Lung (tissue), 12 donors: ENCODE results near the gene GHR. TPM values are rescaled to one million over a fixed set of nuclear protein-coding genes. Genes with fewer than 3 reads are reported as not detected.

ENCODE experiments used
- ATAC-seq: fragments of 200-7000 bp; cut with Tn5 transposase; one replicate; pipeline ENCODE4 v1.9.1; 2020; ENCODE audit warnings: moderate number of reproducible peaks; ENCODE audit not compliant: insufficient read depth, low FRiP score
- DNase-seq, 3 donors: peaks; one replicate each; pipeline ENCODE4 v3.0.0-alpha.2; 2013 to 2017
- H3K27ac ChIP-seq, 2 donors: one replicate each; pipeline ENCODE4 v1.5.1; 2013; ENCODE audit warnings: mild to moderate bottlenecking in 2 of 2, moderate library complexity in 2 of 2, control low read depth in 1 of 2, inconsistent platforms in 1 of 2, low read depth in 1 of 2, low read length in 1 of 2
- H3K27me3 ChIP-seq, 3 donors: one replicate each; pipeline ENCODE4 v1.5.1; 2013; ENCODE audit warnings: low read length in 2 of 3; ENCODE audit not compliant: control insufficient read depth in 3 of 3, insufficient read depth in 3 of 3
- H3K36me3 ChIP-seq, 4 donors: one replicate each; pipeline ENCODE4 v1.5.1; 2013; ENCODE audit warnings: low read length in 4 of 4, mild to moderate bottlenecking in 1 of 4, moderate library complexity in 1 of 4; ENCODE audit not compliant: control insufficient read depth in 4 of 4, insufficient read depth in 4 of 4
- H3K4me1 ChIP-seq, 5 donors: one replicate each; pipeline ENCODE4 v1.5.1; 2013; ENCODE audit warnings: low read length in 5 of 5, mild to moderate bottlenecking in 2 of 5, moderate library complexity in 1 of 5; ENCODE audit not compliant: control insufficient read depth in 5 of 5, insufficient read depth in 5 of 5
- H3K4me3 ChIP-seq: one replicate; pipeline ENCODE4 v1.5.1; 2013; ENCODE audit warnings: mild to moderate bottlenecking, control low read depth, moderate library complexity
- H3K9ac ChIP-seq, 2 donors: one replicate each; pipeline ENCODE4 v1.5.1; 2013; ENCODE audit warnings: low read length in 2 of 2, control low read depth in 1 of 2; ENCODE audit not compliant: insufficient read depth in 1 of 2
- H3K9me3 ChIP-seq, 4 donors: one replicate each; pipeline ENCODE4 v1.5.1; 2013; ENCODE audit warnings: low read length in 3 of 4, mild to moderate bottlenecking in 1 of 4, moderate library complexity in 1 of 4; ENCODE audit not compliant: control insufficient read depth in 4 of 4, insufficient read depth in 3 of 4
- CTCF ChIP-seq: IDR thresholded peaks from 2 replicates; pipeline ENCODE4 v1.5.1; 2012; ENCODE audit warnings: mild to moderate bottlenecking; ENCODE audit errors: control extremely low read depth, extremely low read depth
- WGBS, 2 donors: extraction: QIAGEN DNeasy Blood & Tissue Kit; methylation state at CpG; one replicate each; pipeline ENCODE4 v1.1.7; 2013; 5-methylcytosine and 5-hydroxymethylcytosine counted together
- polyA plus RNA-seq, 2 donors: library from polyadenylated mRNA; stranded (reverse); fragments of 200-250 nt; gene quantifications; one replicate each; pipeline ENCODE4 v1.2.1, GENCODE V29; 2013
- total RNA-seq, 2 donors: library from RNA; depleted of rRNA in 1 of 2; stranded (reverse); fragments of >200 nt in 1 of 2; gene quantifications; one replicate each; pipeline ENCODE4 v1.2.1, GENCODE V29; 2014 to 2021
- donor health status: control.
- donor health status: control.
- donor health status: Bipolar disorder and iron deficiency.
- donor health status: healthy.
- donor health status: DM: yes; HTN: yes; CAD: no.

The GHR gene
- total and polyA plus RNA-seq, 4 donors = 0.98 to 23.8 (median 3.2) TPM

GRCh38 chr5:42381973-42382372 is 41.3 kb upstream of the GHR start:
- ATAC-seq (no peak), DNase-seq (no peak)
- H3K27ac ChIP-seq = no peak overlapping the region
- H3K27me3 ChIP-seq = no peaks in the 10 kb centered on the region
- H3K36me3 ChIP-seq = no peaks in the 10 kb centered on the region
- no peak overlapping the region for H3K4me3 ChIP-seq
- H3K9me3 ChIP-seq = no peaks in the 10 kb centered on the region
- no peak for TF ChIP-seq CTCF
- H3K4me1 ChIP-seq = no peaks in the 10 kb centered on the region
- WGBS, 2 donors = 96 to 97% methylated on average over 2 of the region's 2 CpGs
- no peak overlapping the region for H3K9ac ChIP-seq

- peaks cover 0 to 2% (median 0%) of the 10 kb centered on the region in 4 donors for H3K9me3 ChIP-seq
- H3K4me1 ChIP-seq = no peaks in the 10 kb centered on the region
- no peaks in the 10 kb centered on the region for H3K36me3 ChIP-seq
- 83 to 84% methylated on average over 2 of the region's 2 CpGs for WGBS, 2 donors
- H3K27me3 ChIP-seq = no peaks in the 10 kb centered on the region
- TF ChIP-seq CTCF = no peak
- no peak overlapping the region for H3K27ac ChIP-seq
- DNase-seq (peak in 1 of 3 donors; percentile 7), ATAC-seq (no peak)
- H3K9ac ChIP-seq = no peak overlapping the region
- no peak overlapping the region for H3K4me3 ChIP-seq
Observed at GRCh38 chr5:42387563-42387962, 35.7 kb upstream of the GHR start.

- Histone ChIP-seq H3K4me3 (no peak overlapping the region), H3K4me1 (no peaks in the 10 kb centered on the region), H3K27ac (no peak overlapping the region), H3K9ac (no peak overlapping the region), H3K9me3 (peaks cover 0 to 6% (median 0%) of the 10 kb centered on the region in 4 donors), H3K27me3 (no peaks in the 10 kb centered on the region), H3K36me3 (no peaks in the 10 kb centered on the region)
- WGBS, 2 donors = 56 to 69% methylated on average over 5 of the region's 5 CpGs
- no peak for TF ChIP-seq CTCF
- ATAC-seq (no peak), DNase-seq (no peak)
Observed at GRCh38 chr5:42390115-42390514, 33.1 kb upstream of the GHR start.

GRCh38 chr5:42392917-42393316 is 30.3 kb upstream of the GHR start:
- Histone ChIP-seq H3K4me1 (no peaks in the 10 kb centered on the region), H3K27me3 (no peaks in the 10 kb centered on the region), H3K36me3 (no peaks in the 10 kb centered on the region), H3K4me3 (no peak overlapping the region), H3K9ac (no peak overlapping the region), H3K27ac (no peak overlapping the region), H3K9me3 (peaks cover 0 to 10% (median 0%) of the 10 kb centered on the region in 4 donors)
- DNase-seq (no peak), ATAC-seq (no peak)
- WGBS, 2 donors = 75 to 80% methylated on average over 2 of the region's 2 CpGs
- no peak for TF ChIP-seq CTCF
